Measurements from ENCODE around the gene HOXB3. TPM values are rescaled to one million over a fixed set of nuclear protein-coding genes. Genes with fewer than 3 reads are reported as not detected.
A peak's percentile ranks its signal among the peaks of the same experiment; 100 is the strongest.

HOXB3 gene
- total RNA-seq, 4 donors from 2014 or later = 3.7 to 14.1 (median 9.4) TPM

- Histone ChIP-seq H3K4me3 (peak overlapping the region; percentile 30 to 71 (median 46)), H3K4me1 (peaks cover 0 to 63% (median 18%) of the 10 kb centered on the region in 4 donors), H3K36me3 (no peaks in the 10 kb centered on the region), H3K27ac (peak overlapping the region in 3 of 4 donors; percentile 73 to 86 (median 79)), H3K9me3 (no peaks in the 10 kb centered on the region), H3K27me3 (peaks cover 5 to 98% of the 10 kb centered on the region in 2 donors)
- no peak for DNase-seq (ENCODE audit: low spot score in 2 of 2)
- TF ChIP-seq EP300 (IDR thresholded peaks at IDR 0.05) = no peak
- WGBS, 2 donors = 4 to 5% methylated on average over 15 of the region's 15 CpGs
Observed at GRCh38 chr17:48612456-48612853, 22.4 kb upstream of the HOXB3 start.

GRCh38 chr17:48611681-48612455 lies 21.8 kb upstream of the HOXB3 start:
- H3K4me3 ChIP-seq = peak overlapping the region; percentile 36 to 71 (median 55)
- no peaks in the 10 kb centered on the region for H3K36me3 ChIP-seq
- peaks cover 5 to 98% of the 10 kb centered on the region in 2 donors for H3K27me3 ChIP-seq
- peaks cover 0 to 62% (median 18%) of the 10 kb centered on the region in 4 donors for H3K4me1 ChIP-seq
- H3K9me3 ChIP-seq = no peaks in the 10 kb centered on the region
- TF ChIP-seq EP300 (IDR thresholded peaks at IDR 0.05) (no peak), POLR2A (IDR thresholded peaks at IDR 0.05) (no peak)
- WGBS, 2 donors = 5 to 13% methylated on average over 34 to 35 of the region's 36 CpGs
- no peak for DNase-seq (ENCODE audit: low spot score in 2 of 2)
- peak overlapping the region in 3 of 4 donors; percentile 73 to 86 (median 79) for H3K27ac ChIP-seq

DNA sequence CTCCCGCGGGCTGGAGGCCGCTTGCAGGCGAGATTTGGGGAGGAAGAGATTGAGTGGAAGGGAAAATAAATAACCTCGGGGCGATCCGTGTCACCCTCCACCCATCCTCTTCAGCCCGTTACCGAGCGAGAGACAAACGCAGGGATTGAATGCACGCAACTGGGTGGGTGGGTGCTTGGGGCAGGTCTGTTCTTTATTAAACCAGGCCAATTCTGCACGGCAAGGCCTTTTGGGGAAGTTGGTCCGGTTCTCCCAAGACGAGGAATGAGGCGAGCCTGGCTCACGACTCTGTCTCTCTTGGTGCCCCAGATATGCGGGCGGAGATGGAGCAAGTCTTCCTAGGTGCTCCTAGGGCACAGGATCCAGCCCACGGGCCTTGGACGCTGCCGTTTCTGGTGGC lies 21.2 kb upstream of the HOXB3 start:
- TF ChIP-seq POLR2A (IDR thresholded peaks at IDR 0.05) (no peak), EP300 (IDR thresholded peaks at IDR 0.05) (no peak)
- TF ChIP-seq, protein P1, sequence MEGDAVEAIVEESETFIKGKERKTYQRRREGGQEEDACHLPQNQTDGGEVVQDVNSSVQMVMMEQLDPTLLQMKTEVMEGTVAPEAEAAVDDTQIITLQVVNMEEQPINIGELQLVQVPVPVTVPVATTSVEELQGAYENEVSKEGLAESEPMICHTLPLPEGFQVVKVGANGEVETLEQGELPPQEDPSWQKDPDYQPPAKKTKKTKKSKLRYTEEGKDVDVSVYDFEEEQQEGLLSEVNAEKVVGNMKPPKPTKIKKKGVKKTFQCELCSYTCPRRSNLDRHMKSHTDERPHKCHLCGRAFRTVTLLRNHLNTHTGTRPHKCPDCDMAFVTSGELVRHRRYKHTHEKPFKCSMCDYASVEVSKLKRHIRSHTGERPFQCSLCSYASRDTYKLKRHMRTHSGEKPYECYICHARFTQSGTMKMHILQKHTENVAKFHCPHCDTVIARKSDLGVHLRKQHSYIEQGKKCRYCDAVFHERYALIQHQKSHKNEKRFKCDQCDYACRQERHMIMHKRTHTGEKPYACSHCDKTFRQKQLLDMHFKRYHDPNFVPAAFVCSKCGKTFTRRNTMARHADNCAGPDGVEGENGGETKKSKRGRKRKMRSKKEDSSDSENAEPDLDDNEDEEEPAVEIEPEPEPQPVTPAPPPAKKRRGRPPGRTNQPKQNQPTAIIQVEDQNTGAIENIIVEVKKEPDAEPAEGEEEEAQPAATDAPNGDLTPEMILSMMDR (IDR thresholded peaks at IDR 0.05) = no peak
- peak overlapping the region in 3 of 4 donors; percentile 73 to 86 (median 79) for H3K27ac ChIP-seq
- 3 to 4% methylated on average over 22 of the region's 22 CpGs for WGBS, 2 donors
- DNase-seq (ENCODE audit: low spot score in 2 of 2) = no peak
- H3K36me3 ChIP-seq = no peaks in the 10 kb centered on the region
- peaks cover 0 to 62% (median 18%) of the 10 kb centered on the region in 4 donors for H3K4me1 ChIP-seq
- peaks cover 5 to 98% of the 10 kb centered on the region in 2 donors for H3K27me3 ChIP-seq
- no peaks in the 10 kb centered on the region for H3K9me3 ChIP-seq
- peak overlapping the region; percentile 36 to 71 (median 55) for H3K4me3 ChIP-seq

- WGBS, 2 donors = 1 to 2% methylated on average over 60 to 74 of the region's 79 CpGs
- Histone ChIP-seq H3K4me3 (peak within 1 kb of the TSS; percentile 36 to 71 (median 55)), H3K9me3 (no peaks in the 10 kb centered on the region), H3K27ac (peak within 1 kb of the TSS in 3 of 4 donors; percentile 73 to 86 (median 79)), H3K27me3 (peaks cover 5 to 98% of the 10 kb centered on the region in 2 donors), H3K4me1 (peaks cover 0 to 62% (median 18%) of the 10 kb centered on the region in 4 donors), H3K36me3 (no peaks in the 10 kb centered on the region)
- TF ChIP-seq EP300 (IDR thresholded peaks at IDR 0.05) (peak in 1 of 2 donors; percentile 16), POLR2A (IDR thresholded peaks at IDR 0.05) (no peak)
- DNase-seq (ENCODE audit: low spot score in 2 of 2) = peak; percentile 47 to 64
Observed at GRCh38 chr17:48610282-48611211, 20.5 kb upstream of the HOXB3 start, which contains the start of gene HOXB7. Gene HOXB7, minus strand, starts transcription at chr17:48611017. Its CDS starts 99 bp downstream, at chr17:48610918.

GRCh38 chr17:48609759-48610281 lies 19.8 kb upstream of the HOXB3 start:
- DNase-seq (ENCODE audit: low spot score in 2 of 2) = no peak
- Histone ChIP-seq H3K4me1 (peaks cover 0 to 56% (median 18%) of the 10 kb centered on the region in 4 donors), H3K27ac (peak overlapping the region in 3 of 4 donors; percentile 73 to 86 (median 79)), H3K9me3 (no peaks in the 10 kb centered on the region), H3K36me3 (no peaks in the 10 kb centered on the region), H3K27me3 (peaks cover 5 to 98% of the 10 kb centered on the region in 2 donors), H3K4me3 (peak overlapping the region; percentile 36 to 71 (median 55))
- 6 to 9% methylated on average over 15 of the region's 15 CpGs for WGBS, 2 donors
- TF ChIP-seq, protein P1 (IDR thresholded peaks at IDR 0.05) = no peak
- TF ChIP-seq POLR2A (IDR thresholded peaks at IDR 0.05) = no peak

DNA sequence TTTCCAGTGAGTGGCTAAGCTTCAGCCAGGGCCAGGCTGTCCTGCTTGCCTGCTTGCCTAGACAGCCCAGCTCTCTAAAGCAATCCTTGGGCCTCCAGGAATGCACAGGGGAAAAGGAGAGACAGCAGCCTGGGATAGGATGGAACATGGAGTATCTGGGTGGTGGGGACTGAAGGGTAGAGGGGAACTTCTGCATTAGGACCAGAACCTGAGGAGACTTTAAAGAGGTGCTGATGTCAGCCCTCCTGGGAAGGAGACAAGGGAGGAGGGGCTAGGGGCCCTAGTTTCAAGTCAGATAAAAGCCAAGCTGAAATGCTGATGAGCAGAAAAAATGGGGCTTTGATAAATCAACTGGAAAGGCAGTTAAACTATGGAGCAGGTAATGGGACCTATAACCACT lies 19.0 kb upstream of the HOXB3 start:
- no peak for TF ChIP-seq EP300 (IDR thresholded peaks at IDR 0.05)
- TF ChIP-seq, protein P1 (IDR thresholded peaks at IDR 0.05) = no peak
- no peak for TF ChIP-seq POLR2A (IDR thresholded peaks at IDR 0.05)
- peaks cover 0 to 48% (median 16%) of the 10 kb centered on the region in 4 donors for H3K4me1 ChIP-seq

More for the DNA sequence above, 19.0 kb upstream of the HOXB3 start:
- Histone ChIP-seq H3K36me3 (no peaks in the 10 kb centered on the region), H3K4me3 (no peak overlapping the region), H3K9me3 (no peaks in the 10 kb centered on the region), H3K27me3 (peaks cover 5 to 98% of the 10 kb centered on the region in 2 donors), H3K27ac (no peak overlapping the region)
- DNase-seq (ENCODE audit: low spot score in 2 of 2) = no peak
